Measurements from ENCODE around the gene FIG4.

Gene FIG4

DNA sequence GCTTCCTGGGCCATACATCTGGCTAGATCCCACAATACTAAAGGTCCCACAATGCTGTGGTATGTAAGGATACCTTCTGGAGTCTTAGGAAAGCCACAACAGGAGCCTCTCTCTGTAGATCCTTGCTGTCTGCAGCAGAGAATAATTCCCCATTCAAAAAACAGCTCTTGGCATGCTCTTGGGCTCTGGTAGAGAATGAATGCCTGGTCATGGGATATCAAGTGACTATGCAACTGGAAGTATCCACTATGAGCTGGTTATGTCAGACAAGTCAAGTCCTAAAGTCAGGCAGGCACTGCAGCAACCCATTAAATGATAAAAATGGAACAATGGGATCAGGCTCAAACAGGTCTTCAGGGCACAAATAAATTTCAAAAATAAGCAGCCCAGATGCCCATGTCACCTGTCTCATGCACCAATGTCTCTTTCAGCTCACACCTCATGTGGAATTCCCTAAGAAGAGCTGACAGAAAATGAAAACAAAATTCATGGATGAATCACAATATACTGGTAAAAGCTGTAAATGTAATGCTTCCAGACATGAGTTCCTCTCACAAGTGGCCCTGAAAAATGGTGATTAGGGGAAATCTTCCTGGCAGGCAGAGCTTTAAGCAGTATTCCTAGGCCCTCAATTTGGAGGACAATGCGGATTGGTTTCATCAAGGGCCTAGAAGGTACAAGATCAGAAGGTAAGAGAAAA lies 4.4 kb upstream of the FIG4 start:
- in situ Hi-C loops (cut with HindIII; ENCODE audit: low sequenced_read_pairs), result no loop called here
- no peak for DNase-seq (ENCODE audit: low read depth)
- H3K4me3 ChIP-seq (ENCODE audit: low read depth, low read length), result no peak overlapping the region
- TF ChIP-seq, protein P1, sequence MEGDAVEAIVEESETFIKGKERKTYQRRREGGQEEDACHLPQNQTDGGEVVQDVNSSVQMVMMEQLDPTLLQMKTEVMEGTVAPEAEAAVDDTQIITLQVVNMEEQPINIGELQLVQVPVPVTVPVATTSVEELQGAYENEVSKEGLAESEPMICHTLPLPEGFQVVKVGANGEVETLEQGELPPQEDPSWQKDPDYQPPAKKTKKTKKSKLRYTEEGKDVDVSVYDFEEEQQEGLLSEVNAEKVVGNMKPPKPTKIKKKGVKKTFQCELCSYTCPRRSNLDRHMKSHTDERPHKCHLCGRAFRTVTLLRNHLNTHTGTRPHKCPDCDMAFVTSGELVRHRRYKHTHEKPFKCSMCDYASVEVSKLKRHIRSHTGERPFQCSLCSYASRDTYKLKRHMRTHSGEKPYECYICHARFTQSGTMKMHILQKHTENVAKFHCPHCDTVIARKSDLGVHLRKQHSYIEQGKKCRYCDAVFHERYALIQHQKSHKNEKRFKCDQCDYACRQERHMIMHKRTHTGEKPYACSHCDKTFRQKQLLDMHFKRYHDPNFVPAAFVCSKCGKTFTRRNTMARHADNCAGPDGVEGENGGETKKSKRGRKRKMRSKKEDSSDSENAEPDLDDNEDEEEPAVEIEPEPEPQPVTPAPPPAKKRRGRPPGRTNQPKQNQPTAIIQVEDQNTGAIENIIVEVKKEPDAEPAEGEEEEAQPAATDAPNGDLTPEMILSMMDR (IDR thresholded peaks at IDR 0.05; ENCODE audit: low read depth, low read length, missing control alignments), result no peak

DNA sequence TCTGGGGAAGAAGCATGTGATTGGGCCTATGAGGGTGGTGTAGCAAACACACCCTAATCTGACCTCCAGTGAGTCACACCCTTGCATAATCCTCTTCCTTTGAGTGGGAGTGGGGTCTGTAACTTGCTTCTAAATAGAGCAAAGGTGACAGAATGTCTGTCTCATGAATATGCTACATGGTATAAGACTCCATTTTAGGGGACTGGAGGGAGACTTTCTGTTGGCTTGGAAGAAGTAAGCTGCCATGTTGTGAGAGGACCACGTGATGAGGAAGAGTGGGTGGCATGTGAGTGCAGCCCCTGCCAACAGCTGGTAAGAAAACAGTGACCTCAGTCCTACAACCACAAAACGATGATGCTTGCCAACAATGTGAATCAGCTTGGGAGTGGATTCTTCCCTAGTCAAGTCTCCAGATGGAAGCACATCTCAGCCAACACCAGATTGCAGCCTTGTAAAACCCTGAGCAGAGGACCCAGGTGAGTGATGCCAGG lies 3.8 kb upstream of the FIG4 start:
- DNase-seq (ENCODE audit: low read depth), result peak; percentile 67
- in situ Hi-C loops (cut with HindIII; ENCODE audit: low sequenced_read_pairs), result no loop called here
- TF ChIP-seq, protein P1 (IDR thresholded peaks at IDR 0.05; ENCODE audit: low read depth, low read length, missing control alignments), result no peak
- no peak overlapping the region for H3K4me3 ChIP-seq (ENCODE audit: low read depth, low read length)

DNA sequence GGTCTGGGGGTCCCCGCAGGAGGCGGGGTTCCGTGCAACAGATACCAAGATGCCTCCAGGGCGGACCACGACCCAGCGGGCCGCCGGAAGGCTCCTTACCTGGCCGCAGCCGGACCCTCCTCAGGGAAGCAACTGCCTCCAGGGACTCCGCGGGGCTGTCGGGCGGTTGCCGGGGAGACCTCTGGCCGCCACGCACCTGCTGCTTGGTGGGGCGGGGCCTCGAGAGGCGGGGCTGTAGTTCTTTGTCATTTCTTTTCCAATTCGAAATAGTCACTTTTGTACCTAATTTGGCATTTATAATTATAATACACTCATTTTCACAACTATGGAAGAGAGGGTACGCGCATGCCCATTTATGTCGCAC lies 741 bp upstream of the FIG4 start:
- TF ChIP-seq, protein P1 (IDR thresholded peaks at IDR 0.05; ENCODE audit: low read depth, low read length, missing control alignments), result no peak
- peak overlapping the region; percentile 87 for H3K4me3 ChIP-seq (ENCODE audit: low read depth, low read length)
- in situ Hi-C loops (cut with HindIII; ENCODE audit: low sequenced_read_pairs), result no loop called here
- no peak for DNase-seq (ENCODE audit: low read depth)

DNA sequence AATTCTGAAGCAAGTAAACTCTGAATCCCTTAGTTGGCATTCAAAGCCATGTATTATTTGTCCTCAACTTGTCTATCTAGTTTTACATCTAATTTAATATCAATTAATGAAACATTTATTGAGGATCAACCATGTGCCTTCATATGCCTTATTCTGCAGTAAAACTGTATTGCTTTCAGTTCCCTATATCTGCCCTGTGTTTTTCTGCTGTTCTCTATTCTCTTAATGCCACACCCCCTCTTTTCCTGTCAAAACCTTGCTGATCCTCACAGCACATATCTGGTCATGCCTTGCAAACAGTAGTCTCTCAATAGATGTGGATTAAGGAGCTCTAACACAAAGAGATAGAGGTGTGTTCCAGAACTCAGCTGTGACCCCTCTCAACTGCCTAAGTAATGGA lies 2.0 kb downstream of the FIG4 start:
- H3K4me3 ChIP-seq (ENCODE audit: low read depth, low read length), result no peak overlapping the region
- TF ChIP-seq, protein P1 (IDR thresholded peaks at IDR 0.05; ENCODE audit: low read depth, low read length, missing control alignments), result no peak
- in situ Hi-C loops (cut with HindIII; ENCODE audit: low sequenced_read_pairs), result no loop called here
- DNase-seq (ENCODE audit: low read depth), result no peak

DNA sequence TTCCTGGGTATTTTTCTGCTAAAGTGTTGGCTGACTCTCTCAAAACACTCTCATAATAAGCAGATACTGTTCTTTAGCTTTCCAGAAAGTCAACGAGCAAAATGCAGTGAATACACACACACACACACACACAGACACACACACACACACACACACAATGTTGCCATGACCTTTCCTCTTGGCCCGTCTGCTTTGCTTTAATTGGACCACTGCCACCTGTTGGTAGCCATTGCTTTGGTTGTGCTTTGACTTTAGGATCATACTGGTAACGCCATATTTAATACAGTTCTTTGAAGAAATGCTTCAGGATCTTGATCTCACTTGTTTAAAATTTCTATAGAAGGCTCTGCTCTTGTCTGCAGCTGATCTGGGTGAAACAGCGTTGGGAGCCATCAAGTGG lies 4.4 kb downstream of the FIG4 start:
- TF ChIP-seq, protein P1 (IDR thresholded peaks at IDR 0.05; ENCODE audit: low read depth, low read length, missing control alignments), result no peak
- in situ Hi-C loops (cut with HindIII; ENCODE audit: low sequenced_read_pairs), result no loop called here
- no peak for DNase-seq (ENCODE audit: low read depth)
- H3K4me3 ChIP-seq (ENCODE audit: low read depth, low read length), result no peak overlapping the region

DNA sequence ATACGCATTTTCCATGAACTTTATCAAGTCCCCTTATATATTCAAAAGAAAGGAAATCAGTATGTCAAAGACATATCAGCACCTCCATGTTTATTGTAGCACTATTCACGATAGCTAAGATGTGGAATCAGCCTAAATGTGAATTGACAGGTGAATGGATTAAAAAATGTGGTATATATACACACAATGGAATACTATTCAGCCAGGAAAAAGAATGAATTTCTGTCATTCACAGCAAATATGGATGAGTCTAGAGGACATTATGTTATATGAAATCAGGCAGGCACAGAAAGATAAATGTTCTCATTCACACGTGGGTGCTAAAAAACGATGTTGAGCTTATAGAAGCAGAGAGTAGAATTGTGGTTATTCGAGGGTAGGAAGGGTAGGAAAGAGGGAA lies 5.3 kb downstream of the FIG4 start:
- TF ChIP-seq, protein P1 (IDR thresholded peaks at IDR 0.05; ENCODE audit: low read depth, low read length, missing control alignments), result no peak
- H3K4me3 ChIP-seq (ENCODE audit: low read depth, low read length), result no peak overlapping the region
- in situ Hi-C loops (cut with HindIII; ENCODE audit: low sequenced_read_pairs), result no loop called here
- no peak for DNase-seq (ENCODE audit: low read depth)
